GM20431 (cell line): Measurements from ENCODE around the gene TXK.

ENCODE experiments used
- in situ Hi-C: fragments of 300-500 bp; cut with MseI, MboI; formaldehyde crosslinking; loops from one replicate; pipeline ENCODE4 v1.15.0; 2020; ENCODE audit warnings: low sequenced_read_pairs; ENCODE audit not compliant: unreplicated experiment

Gene TXK

DNA sequence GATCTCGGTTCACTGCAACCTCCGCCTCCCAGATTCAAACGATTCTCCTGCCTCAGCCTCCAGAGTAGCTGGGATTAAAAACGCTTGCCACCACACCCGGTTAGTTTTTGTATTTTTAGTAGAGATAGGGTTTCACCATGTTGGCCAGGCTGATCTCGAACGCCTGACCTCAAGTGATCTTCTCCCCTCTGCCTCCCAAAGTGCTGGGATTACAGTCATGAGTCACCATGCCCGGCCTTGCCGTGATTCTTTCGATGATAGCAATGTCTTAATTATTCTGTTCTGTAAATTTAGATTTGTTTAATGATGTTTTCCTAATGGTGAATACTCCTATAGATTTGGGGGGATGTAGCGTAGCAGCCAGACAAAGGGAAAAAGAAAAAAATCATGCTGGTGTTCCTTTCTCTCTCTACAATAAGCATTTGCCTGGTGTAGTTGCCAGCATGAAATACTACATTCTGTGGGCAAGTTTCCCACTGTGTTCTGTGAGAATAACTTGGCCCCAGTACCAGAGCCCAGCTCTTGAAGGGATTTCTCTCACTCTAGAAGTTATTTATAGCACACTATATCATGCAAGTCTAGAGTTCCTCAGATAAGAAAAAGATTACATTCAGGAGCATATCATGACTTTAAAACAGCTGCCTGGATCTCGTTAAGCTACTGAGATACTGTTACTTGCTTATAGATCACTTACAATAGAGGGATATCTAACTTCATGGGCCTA, 102.1 kb downstream of the TXK start:
- in situ Hi-C loops = no loop called here

DNA sequence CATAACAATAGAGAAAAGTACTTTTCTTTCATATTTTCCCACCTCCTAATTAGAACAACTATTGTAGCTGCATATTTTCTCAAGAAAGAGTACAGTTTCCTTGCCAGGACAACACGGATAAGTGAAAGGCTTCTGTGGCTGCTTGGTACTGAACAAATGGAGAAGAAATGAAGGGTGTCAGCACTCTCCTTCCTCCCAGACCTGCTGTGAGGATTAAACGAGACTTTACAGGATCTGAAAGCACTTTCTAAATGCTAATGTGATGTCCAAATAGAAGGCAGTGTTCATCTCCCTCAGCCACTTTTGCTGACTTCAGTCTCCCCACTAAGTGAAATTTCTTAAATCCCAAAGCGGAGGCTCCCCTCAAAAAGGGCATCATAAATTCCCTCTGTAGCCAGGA, 103.6 kb downstream of the TXK start:
- in situ Hi-C loops = no loop called here

DNA sequence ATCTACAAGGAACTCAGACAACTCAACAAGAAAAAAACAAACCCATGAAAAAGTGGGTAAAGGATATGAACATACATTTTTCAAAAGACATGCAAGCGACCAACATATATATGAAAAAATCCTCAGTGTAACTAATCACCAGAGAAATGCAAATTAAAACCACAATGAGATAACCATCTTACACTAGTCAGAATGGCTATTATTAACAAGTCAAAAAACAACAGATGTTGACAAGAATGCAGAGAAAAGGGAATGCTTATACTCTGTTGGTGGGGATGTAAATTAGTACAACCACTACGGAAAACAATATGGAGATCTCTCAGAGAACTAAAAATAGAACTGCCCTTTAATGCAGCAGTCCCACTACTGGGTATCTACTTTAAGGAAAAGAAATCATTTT, 105.4 kb downstream of the TXK start:
- in situ Hi-C loops = no loop called here

DNA sequence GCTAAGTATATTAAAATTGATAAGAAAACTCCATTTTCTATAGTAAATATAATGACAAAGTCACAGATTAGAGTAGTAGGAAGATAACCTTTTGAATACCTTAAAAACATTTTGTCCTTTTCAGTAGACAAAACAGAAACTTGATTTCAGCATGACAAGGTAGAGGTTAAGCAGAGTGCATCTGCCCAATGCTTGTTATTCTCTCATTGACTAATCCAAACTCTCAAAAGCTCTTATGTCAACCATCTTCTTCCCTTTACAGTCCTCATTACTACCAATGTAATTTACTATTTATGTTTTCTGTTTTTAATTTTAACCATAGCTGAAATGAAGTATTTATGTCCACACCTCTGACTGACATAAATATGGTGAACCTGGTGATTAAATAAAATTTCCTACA, 106.4 kb downstream of the TXK start:
- in situ Hi-C loops = no loop called here

DNA sequence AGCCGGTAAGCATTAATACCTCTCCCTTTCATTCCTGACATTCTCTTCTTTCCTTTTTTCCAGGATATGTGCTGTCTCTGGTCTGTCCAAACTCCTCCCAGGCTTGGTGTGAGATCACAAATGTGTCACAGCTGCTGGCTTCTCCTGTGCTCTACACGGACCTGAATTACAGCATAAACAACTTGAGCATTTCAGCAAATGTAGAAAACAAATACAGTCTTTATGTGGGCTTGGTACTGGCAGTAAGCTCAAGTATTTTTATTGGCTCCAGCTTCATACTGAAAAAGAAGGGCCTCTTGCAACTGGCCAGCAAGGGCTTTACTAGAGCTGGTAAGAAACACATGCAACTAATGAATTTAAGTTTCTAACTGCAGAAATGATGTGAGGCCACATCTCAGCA, 109.0 kb downstream of the TXK start:
- in situ Hi-C loops = no loop called here

DNA sequence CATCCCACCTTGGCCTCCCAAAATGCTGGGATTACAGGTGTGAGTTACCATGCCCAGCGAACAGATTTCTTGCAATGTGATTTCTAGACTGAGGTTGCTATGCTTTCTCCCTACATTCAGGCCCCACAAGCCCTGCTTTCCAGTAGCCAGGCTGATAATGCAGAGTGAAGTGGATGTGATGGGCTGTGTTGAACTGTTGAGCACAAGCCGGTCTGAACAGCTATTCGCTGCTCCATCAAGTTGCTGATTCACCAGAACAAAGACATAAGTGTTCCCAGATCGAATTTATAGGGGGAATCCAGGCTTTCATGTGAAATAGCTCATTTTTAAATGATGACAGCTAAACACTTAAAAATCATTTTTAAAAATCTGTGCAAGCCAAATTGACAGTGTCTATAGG, 109.5 kb downstream of the TXK start:
- in situ Hi-C loops = no loop called here

DNA sequence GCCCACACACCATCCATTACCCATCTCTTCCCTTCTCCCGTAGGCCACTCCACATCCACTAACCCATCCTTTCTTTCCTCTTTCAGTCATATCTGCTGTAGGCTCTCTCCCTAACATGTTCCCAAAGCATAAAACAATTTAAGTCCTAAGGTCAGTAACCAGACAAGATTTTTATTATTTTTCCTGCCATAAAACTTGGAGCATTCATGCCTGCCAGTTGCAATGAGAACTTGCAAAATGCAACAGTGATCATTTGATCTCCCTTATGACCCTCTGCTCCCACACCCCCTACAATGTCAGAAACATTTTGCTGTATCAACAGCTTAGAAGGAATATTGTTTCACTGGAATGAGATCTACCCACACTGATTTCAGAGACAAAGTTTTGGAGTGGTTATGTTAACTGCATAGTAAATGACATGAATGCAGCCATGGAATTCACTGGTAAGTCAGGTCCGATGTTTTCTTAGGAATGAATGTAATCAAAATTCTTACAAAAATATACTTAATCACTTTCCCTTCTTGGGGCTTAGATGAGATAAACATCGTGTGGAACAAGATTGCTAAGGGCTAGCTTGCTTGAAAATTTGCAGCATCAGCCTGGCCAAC, 111.8 kb downstream of the TXK start:
- in situ Hi-C loops = no loop called here

DNA sequence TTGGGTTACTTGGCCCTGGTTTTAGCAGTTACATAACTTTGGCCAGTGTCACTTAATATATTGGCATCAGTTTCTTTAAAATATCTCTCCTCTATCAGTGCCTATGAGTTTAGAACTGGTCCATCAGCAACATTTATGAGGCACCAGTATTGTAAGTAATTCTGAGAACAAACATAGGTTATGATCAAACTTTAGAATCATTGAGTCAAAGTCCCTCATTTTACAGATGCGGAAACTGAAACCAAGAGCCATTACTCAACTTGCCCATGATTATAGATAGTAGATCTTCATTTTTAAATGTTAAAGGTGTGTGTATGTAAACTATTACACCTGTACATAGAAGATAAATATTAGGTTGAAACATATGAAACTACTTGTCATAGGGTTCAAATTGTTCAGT, 113.0 kb downstream of the TXK start:
- in situ Hi-C loops = no loop called here

DNA sequence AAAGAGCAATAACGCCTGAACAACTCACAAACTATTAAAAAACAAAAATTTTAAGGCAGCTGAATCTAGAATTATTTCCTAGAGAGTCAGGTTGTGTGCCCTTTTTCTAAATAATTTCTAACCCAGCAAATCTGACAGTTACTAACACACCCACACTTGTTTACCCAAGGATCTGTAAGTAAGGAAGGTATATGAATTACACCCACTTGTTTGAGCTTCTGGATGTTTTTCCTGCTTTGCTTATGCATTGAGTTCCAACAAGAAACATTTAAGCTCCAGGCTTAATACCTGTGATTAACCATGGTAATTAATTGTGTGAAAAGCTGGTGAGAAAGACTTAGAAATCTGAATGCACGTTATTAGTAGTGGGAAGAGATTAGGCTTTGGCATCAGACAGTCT, 115.9 kb downstream of the TXK start:
- in situ Hi-C loops = no loop called here

DNA sequence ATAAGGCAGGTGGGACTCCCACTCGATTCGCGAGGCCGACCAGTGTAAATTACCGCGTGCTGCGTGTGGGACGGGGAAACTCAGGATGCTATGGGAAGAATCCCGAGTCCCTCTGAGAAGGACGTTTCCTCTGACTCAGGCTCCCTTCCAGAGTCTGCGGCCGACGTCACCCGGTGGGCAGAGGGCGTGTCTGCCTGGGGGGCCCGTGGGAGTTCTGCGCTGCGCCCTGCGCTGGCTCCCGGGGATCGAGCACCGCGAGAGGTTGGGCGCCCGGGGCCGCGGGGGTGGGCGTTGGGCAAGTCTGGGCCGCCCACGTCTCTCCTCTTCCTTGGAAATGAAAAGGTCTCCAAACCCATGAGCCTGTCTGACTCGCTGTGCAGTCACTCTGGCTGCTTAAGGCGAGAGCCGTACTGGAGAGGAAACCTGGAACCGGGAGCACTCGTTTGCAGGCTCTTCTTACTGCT, 116.9 kb downstream of the TXK start:
- in situ Hi-C loops = no loop called here
